Measurements from ENCODE around the gene DSC1.

The DSC1 gene
- 0.09 to 4.5 (median 0.86) reads per million in 3 donors for total RNA-seq

DNA sequence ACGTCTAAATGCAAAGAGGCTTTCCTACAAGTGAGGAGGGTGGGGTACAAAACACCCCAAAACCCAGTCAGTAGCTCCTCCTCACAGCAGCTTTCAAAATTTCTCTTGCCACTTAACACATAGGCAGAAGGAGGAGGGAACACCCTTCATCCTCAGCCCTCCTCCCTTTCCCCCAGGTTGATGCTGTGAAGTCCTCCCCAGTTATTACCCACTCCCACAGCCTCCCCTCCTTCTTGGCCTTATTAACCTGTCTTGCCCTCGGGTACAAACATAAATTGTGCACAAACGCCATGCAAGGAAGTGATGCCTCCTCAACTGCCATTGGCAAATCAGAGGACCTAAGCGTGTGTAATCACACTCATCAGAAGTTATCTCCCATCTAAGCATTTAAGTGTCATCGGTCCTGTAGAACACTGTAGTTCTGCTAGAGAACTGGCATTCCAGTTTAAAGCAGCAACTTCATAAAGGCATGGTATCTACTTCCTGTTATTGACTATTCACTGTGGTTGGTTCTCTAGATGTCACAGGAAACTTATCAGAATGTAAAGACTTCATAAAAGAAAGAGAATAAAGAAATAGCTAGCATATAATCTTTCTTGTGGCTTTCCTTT is at the start of gene DSC1:
Gene DSC1 (minus strand): TSS at position 32 of the 611 bp plus-strand sequence. CDS start 262 bp downstream, outside the sequence.
- H3K4me3 ChIP-seq (ENCODE audit: insufficient read depth, low read depth, low read length, poor library complexity, severe bottlenecking), result no peak within 1 kb of the TSS
- no peak for DNase-seq
- H3K4me1 ChIP-seq (ENCODE audit: control insufficient read depth, insufficient read depth, low read length, poor library complexity, severe bottlenecking), result no peaks in the 10 kb centered on the region
- no peaks in the 10 kb centered on the region for H3K27me3 ChIP-seq (replicated peaks; ENCODE audit: control insufficient read depth, insufficient read depth, low read length, poor library complexity, severe bottlenecking)
- H3K36me3 ChIP-seq (ENCODE audit: control insufficient read depth, insufficient read depth, low read length), result no peaks in the 10 kb centered on the region
- no peaks in the 10 kb centered on the region for H3K9me3 ChIP-seq (ENCODE audit: control insufficient read depth, low read length)
- H3K27ac ChIP-seq (ENCODE audit: insufficient read depth, low read length, poor library complexity, severe bottlenecking), result no peak within 1 kb of the TSS

DNA sequence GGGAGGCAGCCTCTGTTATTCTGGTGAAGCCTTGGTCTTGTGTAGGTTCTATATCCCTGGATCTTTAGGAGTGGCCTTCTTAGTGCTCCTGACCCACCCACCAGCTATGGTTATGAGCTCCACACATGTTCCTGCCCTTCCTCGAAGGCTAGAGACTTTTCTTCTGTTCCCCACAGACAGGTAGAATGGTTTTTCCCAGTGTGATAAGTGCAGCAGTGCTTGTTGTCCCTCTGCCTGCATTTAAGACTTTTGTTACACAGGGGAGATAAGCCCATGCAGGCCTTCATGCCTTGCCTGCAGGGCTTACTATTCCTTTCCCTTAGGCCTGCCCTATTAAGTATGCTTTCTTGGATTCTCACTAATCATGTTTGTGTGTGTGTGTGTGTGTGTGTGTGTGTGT is 48.4 kb upstream of the DSC1 start:
- H3K27ac ChIP-seq (ENCODE audit: insufficient read depth, low read length, poor library complexity, severe bottlenecking), result no peak overlapping the region
- no peak for DNase-seq
- H3K27me3 ChIP-seq (replicated peaks; ENCODE audit: control insufficient read depth, insufficient read depth, low read length, poor library complexity, severe bottlenecking), result no peaks in the 10 kb centered on the region
- H3K4me3 ChIP-seq (ENCODE audit: insufficient read depth, low read depth, low read length, poor library complexity, severe bottlenecking), result no peak overlapping the region
- no peaks in the 10 kb centered on the region for H3K36me3 ChIP-seq (ENCODE audit: control insufficient read depth, insufficient read depth, low read length)
- H3K9me3 ChIP-seq (ENCODE audit: control insufficient read depth, low read length), result no peaks in the 10 kb centered on the region
- no peaks in the 10 kb centered on the region for H3K4me1 ChIP-seq (ENCODE audit: control insufficient read depth, insufficient read depth, low read length, poor library complexity, severe bottlenecking)

- Histone ChIP-seq H3K9me3 (ENCODE audit: control insufficient read depth, low read length) (no peaks in the 10 kb centered on the region), H3K4me1 (ENCODE audit: control insufficient read depth, insufficient read depth, low read length, poor library complexity, severe bottlenecking) (no peaks in the 10 kb centered on the region), H3K27me3 (replicated peaks; ENCODE audit: control insufficient read depth, insufficient read depth, low read length, poor library complexity, severe bottlenecking) (no peaks in the 10 kb centered on the region), H3K4me3 (ENCODE audit: insufficient read depth, low read depth, low read length, poor library complexity, severe bottlenecking) (no peak overlapping the region), H3K36me3 (ENCODE audit: control insufficient read depth, insufficient read depth, low read length) (no peaks in the 10 kb centered on the region), H3K27ac (ENCODE audit: insufficient read depth, low read length, poor library complexity, severe bottlenecking) (no peak overlapping the region)
- no peak for DNase-seq
These were observed 46.4 kb upstream of the DSC1 start for GRCh38 chr18:31209041-31209440.

- no peak overlapping the region for H3K4me3 ChIP-seq (ENCODE audit: insufficient read depth, low read depth, low read length, poor library complexity, severe bottlenecking)
These were observed 44.7 kb upstream of the DSC1 start for GRCh38 chr18:31207391-31207790.

DNA sequence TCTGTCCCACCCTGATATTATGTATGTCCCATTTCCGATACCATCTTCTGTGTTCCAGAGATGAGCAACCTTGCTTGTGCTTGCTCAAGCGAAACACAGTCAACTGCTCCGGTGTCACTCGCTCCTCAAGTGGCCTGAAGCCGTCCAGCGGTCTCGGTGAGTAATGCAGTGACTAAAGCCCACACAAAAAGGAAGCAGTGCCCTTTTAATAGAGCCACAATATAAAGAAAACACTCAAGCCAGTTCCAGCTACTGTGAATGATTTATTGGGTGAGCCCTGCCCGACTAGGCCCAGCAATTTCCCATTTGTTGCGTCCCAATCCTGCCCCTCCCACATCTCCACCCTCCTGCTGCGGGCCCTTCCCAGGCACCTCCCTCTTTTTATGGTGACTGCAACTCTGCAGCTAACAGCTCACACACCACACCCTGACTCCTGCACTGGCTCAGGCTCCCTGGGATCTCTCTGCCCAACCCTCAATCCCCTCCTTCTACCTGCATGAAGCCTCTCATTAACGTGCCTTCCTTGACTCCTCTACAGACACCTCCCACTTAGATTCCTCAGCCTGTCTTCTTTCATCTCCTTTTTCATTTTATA is 44.2 kb upstream of the DSC1 start:
- no peak for DNase-seq
- Histone ChIP-seq H3K4me1 (ENCODE audit: control insufficient read depth, insufficient read depth, low read length, poor library complexity, severe bottlenecking) (no peaks in the 10 kb centered on the region), H3K27ac (ENCODE audit: insufficient read depth, low read length, poor library complexity, severe bottlenecking) (no peak overlapping the region)

More at GRCh38 chr18:31207391-31207790, 44.7 kb upstream of the DSC1 start:
- DNase-seq, result no peak
- no peaks in the 10 kb centered on the region for H3K36me3 ChIP-seq (ENCODE audit: control insufficient read depth, insufficient read depth, low read length)
- H3K4me1 ChIP-seq (ENCODE audit: control insufficient read depth, insufficient read depth, low read length, poor library complexity, severe bottlenecking), result no peaks in the 10 kb centered on the region
- H3K27ac ChIP-seq (ENCODE audit: insufficient read depth, low read length, poor library complexity, severe bottlenecking), result no peak overlapping the region
- H3K9me3 ChIP-seq (ENCODE audit: control insufficient read depth, low read length), result no peaks in the 10 kb centered on the region
- H3K27me3 ChIP-seq (replicated peaks; ENCODE audit: control insufficient read depth, insufficient read depth, low read length, poor library complexity, severe bottlenecking), result no peaks in the 10 kb centered on the region

GRCh38 chr18:31206071-31206470 is 43.4 kb upstream of the DSC1 start:
- H3K4me3 ChIP-seq (ENCODE audit: insufficient read depth, low read depth, low read length, poor library complexity, severe bottlenecking), result no peak overlapping the region
- H3K27ac ChIP-seq (ENCODE audit: insufficient read depth, low read length, poor library complexity, severe bottlenecking), result no peak overlapping the region
- DNase-seq, result no peak
- H3K9me3 ChIP-seq (ENCODE audit: control insufficient read depth, low read length), result no peaks in the 10 kb centered on the region
- no peaks in the 10 kb centered on the region for H3K27me3 ChIP-seq (replicated peaks; ENCODE audit: control insufficient read depth, insufficient read depth, low read length, poor library complexity, severe bottlenecking)
- no peaks in the 10 kb centered on the region for H3K36me3 ChIP-seq (ENCODE audit: control insufficient read depth, insufficient read depth, low read length)
- no peaks in the 10 kb centered on the region for H3K4me1 ChIP-seq (ENCODE audit: control insufficient read depth, insufficient read depth, low read length, poor library complexity, severe bottlenecking)

More for the DNA sequence above, 44.2 kb upstream of the DSC1 start:
- no peak overlapping the region for H3K4me3 ChIP-seq (ENCODE audit: insufficient read depth, low read depth, low read length, poor library complexity, severe bottlenecking)
- no peaks in the 10 kb centered on the region for H3K27me3 ChIP-seq (replicated peaks; ENCODE audit: control insufficient read depth, insufficient read depth, low read length, poor library complexity, severe bottlenecking)
- H3K9me3 ChIP-seq (ENCODE audit: control insufficient read depth, low read length), result no peaks in the 10 kb centered on the region
- H3K36me3 ChIP-seq (ENCODE audit: control insufficient read depth, insufficient read depth, low read length), result no peaks in the 10 kb centered on the region

DNA sequence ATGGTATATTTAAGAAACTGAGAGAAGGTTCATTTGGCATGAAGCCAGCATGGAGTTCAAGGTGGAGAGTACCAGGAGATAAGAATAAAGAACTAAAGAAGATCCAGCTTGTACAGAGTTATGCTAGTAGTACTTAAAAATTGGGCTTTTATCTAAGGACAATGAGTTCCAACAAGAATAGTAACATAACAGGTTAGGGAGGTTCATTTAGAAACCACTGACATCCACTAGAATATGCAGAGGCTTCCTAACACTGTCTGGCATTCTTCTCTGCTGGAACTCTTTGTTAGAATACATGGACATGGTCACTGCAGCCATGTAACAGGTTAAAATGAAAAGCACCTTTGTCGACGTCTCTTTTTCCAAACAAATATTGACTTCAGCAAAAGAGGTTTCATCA is 42.6 kb upstream of the DSC1 start:
- no peaks in the 10 kb centered on the region for H3K36me3 ChIP-seq (ENCODE audit: control insufficient read depth, insufficient read depth, low read length)
- H3K27me3 ChIP-seq (replicated peaks; ENCODE audit: control insufficient read depth, insufficient read depth, low read length, poor library complexity, severe bottlenecking), result no peaks in the 10 kb centered on the region
- H3K4me3 ChIP-seq (ENCODE audit: insufficient read depth, low read depth, low read length, poor library complexity, severe bottlenecking), result no peak overlapping the region
- no peaks in the 10 kb centered on the region for H3K9me3 ChIP-seq (ENCODE audit: control insufficient read depth, low read length)
- H3K4me1 ChIP-seq (ENCODE audit: control insufficient read depth, insufficient read depth, low read length, poor library complexity, severe bottlenecking), result no peaks in the 10 kb centered on the region
- DNase-seq, result no peak
- H3K27ac ChIP-seq (ENCODE audit: insufficient read depth, low read length, poor library complexity, severe bottlenecking), result no peak overlapping the region

DNA sequence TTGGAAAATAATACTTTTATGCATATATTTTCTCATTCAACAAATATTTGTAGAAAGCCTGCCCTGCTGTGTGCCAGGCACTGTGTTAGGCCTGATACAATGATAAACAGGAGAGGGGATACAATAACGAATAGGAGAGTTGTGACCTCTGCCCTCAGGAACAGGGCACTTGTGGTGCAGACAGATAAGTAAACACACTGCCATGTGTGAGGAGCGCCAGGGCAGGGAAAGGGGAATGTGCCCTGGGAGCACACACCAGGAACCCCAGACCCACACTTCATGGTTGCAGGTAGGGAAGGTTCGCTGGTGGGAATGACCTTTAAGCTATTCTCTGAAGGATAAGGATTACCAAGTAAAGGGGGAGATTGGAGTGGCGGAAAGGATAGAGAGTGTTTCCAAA is 42.2 kb upstream of the DSC1 start:
- no peak overlapping the region for H3K27ac ChIP-seq (ENCODE audit: insufficient read depth, low read length, poor library complexity, severe bottlenecking)
- no peaks in the 10 kb centered on the region for H3K27me3 ChIP-seq (replicated peaks; ENCODE audit: control insufficient read depth, insufficient read depth, low read length, poor library complexity, severe bottlenecking)
- H3K36me3 ChIP-seq (ENCODE audit: control insufficient read depth, insufficient read depth, low read length), result no peaks in the 10 kb centered on the region
- no peaks in the 10 kb centered on the region for H3K9me3 ChIP-seq (ENCODE audit: control insufficient read depth, low read length)
- no peak for DNase-seq
- no peaks in the 10 kb centered on the region for H3K4me1 ChIP-seq (ENCODE audit: control insufficient read depth, insufficient read depth, low read length, poor library complexity, severe bottlenecking)
- H3K4me3 ChIP-seq (ENCODE audit: insufficient read depth, low read depth, low read length, poor library complexity, severe bottlenecking), result no peak overlapping the region

DNA sequence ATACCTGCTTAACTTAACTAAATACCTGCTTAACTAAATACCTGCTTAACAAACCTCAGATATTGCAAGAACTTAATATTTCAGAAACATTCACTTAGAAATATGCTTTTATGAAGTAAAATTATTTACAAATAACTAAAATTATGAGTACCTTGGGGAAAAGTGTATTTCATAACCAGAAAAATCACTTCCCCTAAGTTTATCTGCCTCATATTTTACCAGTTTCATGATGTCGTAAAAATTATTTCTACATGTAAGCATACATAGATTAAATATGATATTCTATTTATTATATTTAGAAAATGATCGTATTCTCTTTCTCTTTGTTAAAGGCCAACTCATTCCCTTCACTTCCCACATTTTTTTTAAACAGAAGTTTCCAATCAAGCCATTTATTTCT is 41.5 kb upstream of the DSC1 start:
- Histone ChIP-seq H3K4me3 (ENCODE audit: insufficient read depth, low read depth, low read length, poor library complexity, severe bottlenecking) (no peak overlapping the region), H3K27me3 (replicated peaks; ENCODE audit: control insufficient read depth, insufficient read depth, low read length, poor library complexity, severe bottlenecking) (no peaks in the 10 kb centered on the region), H3K9me3 (ENCODE audit: control insufficient read depth, low read length) (no peaks in the 10 kb centered on the region), H3K36me3 (ENCODE audit: control insufficient read depth, insufficient read depth, low read length) (no peaks in the 10 kb centered on the region), H3K4me1 (ENCODE audit: control insufficient read depth, insufficient read depth, low read length, poor library complexity, severe bottlenecking) (no peaks in the 10 kb centered on the region), H3K27ac (ENCODE audit: insufficient read depth, low read length, poor library complexity, severe bottlenecking) (no peak overlapping the region)
- DNase-seq, result no peak

DNA sequence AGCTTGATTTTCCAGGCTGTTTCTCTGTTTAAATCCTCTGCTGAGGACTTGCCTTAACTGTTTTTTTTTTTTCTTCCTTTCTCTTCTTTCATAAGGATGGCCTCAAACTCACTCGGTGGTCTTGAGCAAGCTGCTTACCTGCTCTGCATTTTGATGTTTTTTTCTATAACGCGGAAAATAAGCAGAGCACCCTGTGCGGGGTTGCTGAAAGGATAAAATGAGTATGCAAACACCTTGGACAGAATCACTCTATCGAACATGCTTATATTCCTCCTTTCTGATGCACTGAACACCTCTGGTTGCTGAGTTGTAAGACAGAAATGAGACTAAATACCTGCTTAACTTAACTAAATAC is 41.1 kb upstream of the DSC1 start:
- Histone ChIP-seq H3K36me3 (ENCODE audit: control insufficient read depth, insufficient read depth, low read length) (no peaks in the 10 kb centered on the region), H3K27me3 (replicated peaks; ENCODE audit: control insufficient read depth, insufficient read depth, low read length, poor library complexity, severe bottlenecking) (no peaks in the 10 kb centered on the region), H3K9me3 (ENCODE audit: control insufficient read depth, low read length) (no peaks in the 10 kb centered on the region), H3K4me1 (ENCODE audit: control insufficient read depth, insufficient read depth, low read length, poor library complexity, severe bottlenecking) (no peaks in the 10 kb centered on the region), H3K4me3 (ENCODE audit: insufficient read depth, low read depth, low read length, poor library complexity, severe bottlenecking) (no peak overlapping the region), H3K27ac (ENCODE audit: insufficient read depth, low read length, poor library complexity, severe bottlenecking) (no peak overlapping the region)
- DNase-seq, result no peak

All from effector memory CD4-positive, alpha-beta T cell (primary cell).